ENCODE data around the gene BGLAP. TPM values are rescaled to one million over a fixed set of nuclear protein-coding genes. Genes with fewer than 3 reads are reported as not detected.

BGLAP gene
- polyA plus RNA-seq, 1 of the 3 experiments (the other 2 are of a cell fraction), result 1.1 TPM

DNA sequence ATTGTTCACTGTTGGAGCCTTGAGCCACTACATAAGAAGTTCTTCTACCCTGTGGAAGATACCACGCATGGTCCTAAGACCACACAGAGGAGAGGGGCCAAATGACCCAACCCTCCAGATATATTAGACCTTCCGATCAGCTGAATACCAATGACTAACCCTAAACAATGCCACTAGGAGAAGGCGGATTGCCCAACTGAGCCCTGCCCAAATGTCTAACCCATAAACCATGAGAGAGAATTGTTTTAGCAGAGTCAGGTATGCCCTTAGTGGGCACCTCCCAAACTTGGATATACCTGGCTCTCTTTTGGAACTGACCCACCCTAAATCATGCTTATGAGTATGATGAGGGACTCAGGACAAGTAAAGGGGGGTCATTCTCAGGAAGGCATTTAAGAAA lies 28.3 kb downstream of the BGLAP start:
- H3K9me2 ChIP-seq, result no peaks in the 10 kb centered on the region
- H3K9ac ChIP-seq, result no peak overlapping the region
- 100% methylated on average over 2 of the region's 3 CpGs for WGBS (ENCODE audit: low lambda C conversion rate)
- ChIA-PET POLR2A (no interaction called here), CTCF (interaction anchor here (2.2 to 3.9 kb wide), 2 partner anchors 10 to 49 kb away, joined by 8 to 24 read pairs; no protein-coding TSS in a partner anchor)
- no peaks in the 10 kb centered on the region for H3K27me3 ChIP-seq (ENCODE audit: insufficient read depth)
- no peaks in the 10 kb centered on the region for H4K20me1 ChIP-seq (ENCODE audit: insufficient read depth)
- H3K4me1 ChIP-seq (ENCODE audit: control insufficient read depth in 1 of 2, insufficient read depth in 2 of 2, low read depth in 1 of 2, low read length in 1 of 2), result no peaks in the 10 kb centered on the region
- no peak overlapping the region for H3K27ac ChIP-seq (ENCODE audit: low read depth in 2 of 2, low read length in 1 of 2)
- no peak overlapping the region for H2AFZ ChIP-seq (ENCODE audit: low read depth)
- TF ChIP-seq POLR2AphosphoS5 (IDR thresholded peaks at IDR 0.05; ENCODE audit: low read depth, low read length), result no peak
- no peak for TF ChIP-seq TAF1 (IDR thresholded peaks at IDR 0.05; ENCODE audit: borderline replicate concordance, low read depth, low read length)
- TF ChIP-seq RCOR1 (IDR thresholded peaks at IDR 0.05; ENCODE audit: low read length), result no peak
- no peak for TF ChIP-seq CHD2 (IDR thresholded peaks at IDR 0.05; ENCODE audit: low read length, partially characterized antibody)
- TF ChIP-seq RFX5 (IDR thresholded peaks at IDR 0.05; ENCODE audit: low read length), result no peak
- TF ChIP-seq YY1 (IDR thresholded peaks at IDR 0.05; ENCODE audit: low read depth), result no peak
- no peak for TF ChIP-seq GABPA (IDR thresholded peaks at IDR 0.05; ENCODE audit: low read depth)
- TF ChIP-seq, protein P1, sequence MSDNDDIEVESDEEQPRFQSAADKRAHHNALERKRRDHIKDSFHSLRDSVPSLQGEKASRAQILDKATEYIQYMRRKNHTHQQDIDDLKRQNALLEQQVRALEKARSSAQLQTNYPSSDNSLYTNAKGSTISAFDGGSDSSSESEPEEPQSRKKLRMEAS (IDR thresholded peaks at IDR 0.05; ENCODE audit: low read depth), result no peak
- TF ChIP-seq TCF12 (IDR thresholded peaks at IDR 0.05), result no peak
- TF ChIP-seq FOXJ3 (CRISPR knock-in tag; IDR thresholded peaks at IDR 0.05), result no peak
- TF ChIP-seq, protein P2, sequence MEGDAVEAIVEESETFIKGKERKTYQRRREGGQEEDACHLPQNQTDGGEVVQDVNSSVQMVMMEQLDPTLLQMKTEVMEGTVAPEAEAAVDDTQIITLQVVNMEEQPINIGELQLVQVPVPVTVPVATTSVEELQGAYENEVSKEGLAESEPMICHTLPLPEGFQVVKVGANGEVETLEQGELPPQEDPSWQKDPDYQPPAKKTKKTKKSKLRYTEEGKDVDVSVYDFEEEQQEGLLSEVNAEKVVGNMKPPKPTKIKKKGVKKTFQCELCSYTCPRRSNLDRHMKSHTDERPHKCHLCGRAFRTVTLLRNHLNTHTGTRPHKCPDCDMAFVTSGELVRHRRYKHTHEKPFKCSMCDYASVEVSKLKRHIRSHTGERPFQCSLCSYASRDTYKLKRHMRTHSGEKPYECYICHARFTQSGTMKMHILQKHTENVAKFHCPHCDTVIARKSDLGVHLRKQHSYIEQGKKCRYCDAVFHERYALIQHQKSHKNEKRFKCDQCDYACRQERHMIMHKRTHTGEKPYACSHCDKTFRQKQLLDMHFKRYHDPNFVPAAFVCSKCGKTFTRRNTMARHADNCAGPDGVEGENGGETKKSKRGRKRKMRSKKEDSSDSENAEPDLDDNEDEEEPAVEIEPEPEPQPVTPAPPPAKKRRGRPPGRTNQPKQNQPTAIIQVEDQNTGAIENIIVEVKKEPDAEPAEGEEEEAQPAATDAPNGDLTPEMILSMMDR (IDR thresholded peaks at IDR 0.05), result no peak
- no peak for TF ChIP-seq JUND (IDR thresholded peaks at IDR 0.05)
- no peak for TF ChIP-seq RAD21 (IDR thresholded peaks at IDR 0.05; ENCODE audit: low read length)
- H3K9me3 ChIP-seq, result no peaks in the 10 kb centered on the region
- DNase-seq, result no peak
- H3K36me3 ChIP-seq (replicated peaks in 1 of 2; ENCODE audit: control insufficient read depth in 1 of 2, insufficient read depth in 2 of 2, low read length in 1 of 2), result peaks cover 69 to 81% of the 10 kb centered on the region in 2 experiments
- H3K4me2 ChIP-seq, result no peak overlapping the region
- peaks cover 19% of the 10 kb centered on the region for H3F3A ChIP-seq (replicated peaks; ENCODE audit: insufficient read depth)
- no peak overlapping the region for H3K4me3 ChIP-seq (ENCODE audit: low read depth in 2 of 2, low read length in 1 of 2)
- H3K79me2 ChIP-seq (ENCODE audit: insufficient read depth), result no peaks in the 10 kb centered on the region

DNA sequence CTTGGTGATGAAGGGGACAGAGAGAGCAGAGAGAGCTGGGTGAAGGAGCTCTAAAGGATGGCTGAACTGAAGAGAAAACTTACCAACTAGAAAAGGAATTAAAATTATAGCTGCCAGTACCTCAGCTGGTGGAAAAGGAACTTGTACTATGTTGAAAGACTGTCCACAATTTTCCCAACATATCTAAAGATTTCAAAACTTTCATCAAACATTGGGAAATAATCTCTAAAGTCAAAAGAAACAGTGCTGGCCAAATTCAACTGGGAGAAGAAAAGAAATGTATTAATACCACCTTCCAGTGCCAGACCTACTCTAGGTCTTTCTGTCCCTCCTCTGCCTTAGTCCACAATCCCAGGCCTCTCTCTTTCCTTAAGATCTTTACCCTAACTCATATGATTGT lies 34.5 kb downstream of the BGLAP start:
- H3K79me2 ChIP-seq (ENCODE audit: insufficient read depth), result peaks cover 44% of the 10 kb centered on the region
- H3K36me3 ChIP-seq (replicated peaks in 1 of 2; ENCODE audit: control insufficient read depth in 1 of 2, insufficient read depth in 2 of 2, low read length in 1 of 2), result peaks cover 60 to 71% of the 10 kb centered on the region in 2 experiments
- TF ChIP-seq, protein P3, sequence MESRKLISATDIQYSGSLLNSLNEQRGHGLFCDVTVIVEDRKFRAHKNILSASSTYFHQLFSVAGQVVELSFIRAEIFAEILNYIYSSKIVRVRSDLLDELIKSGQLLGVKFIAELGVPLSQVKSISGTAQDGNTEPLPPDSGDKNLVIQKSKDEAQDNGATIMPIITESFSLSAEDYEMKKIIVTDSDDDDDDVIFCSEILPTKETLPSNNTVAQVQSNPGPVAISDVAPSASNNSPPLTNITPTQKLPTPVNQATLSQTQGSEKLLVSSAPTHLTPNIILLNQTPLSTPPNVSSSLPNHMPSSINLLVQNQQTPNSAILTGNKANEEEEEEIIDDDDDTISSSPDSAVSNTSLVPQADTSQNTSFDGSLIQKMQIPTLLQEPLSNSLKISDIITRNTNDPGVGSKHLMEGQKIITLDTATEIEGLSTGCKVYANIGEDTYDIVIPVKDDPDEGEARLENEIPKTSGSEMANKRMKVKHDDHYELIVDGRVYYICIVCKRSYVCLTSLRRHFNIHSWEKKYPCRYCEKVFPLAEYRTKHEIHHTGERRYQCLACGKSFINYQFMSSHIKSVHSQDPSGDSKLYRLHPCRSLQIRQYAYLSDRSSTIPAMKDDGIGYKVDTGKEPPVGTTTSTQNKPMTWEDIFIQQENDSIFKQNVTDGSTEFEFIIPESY (IDR thresholded peaks at IDR 0.05; ENCODE audit: borderline replicate concordance, low read depth), result no peak
- TF ChIP-seq, protein P4, sequence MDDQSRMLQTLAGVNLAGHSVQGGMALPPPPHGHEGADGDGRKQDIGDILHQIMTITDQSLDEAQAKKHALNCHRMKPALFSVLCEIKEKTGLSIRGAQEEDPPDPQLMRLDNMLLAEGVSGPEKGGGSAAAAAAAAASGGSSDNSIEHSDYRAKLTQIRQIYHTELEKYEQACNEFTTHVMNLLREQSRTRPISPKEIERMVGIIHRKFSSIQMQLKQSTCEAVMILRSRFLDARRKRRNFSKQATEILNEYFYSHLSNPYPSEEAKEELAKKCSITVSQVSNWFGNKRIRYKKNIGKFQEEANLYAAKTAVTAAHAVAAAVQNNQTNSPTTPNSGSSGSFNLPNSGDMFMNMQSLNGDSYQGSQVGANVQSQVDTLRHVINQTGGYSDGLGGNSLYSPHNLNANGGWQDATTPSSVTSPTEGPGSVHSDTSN (IDR thresholded peaks at IDR 0.05), result no peak
- TF ChIP-seq, protein P5, sequence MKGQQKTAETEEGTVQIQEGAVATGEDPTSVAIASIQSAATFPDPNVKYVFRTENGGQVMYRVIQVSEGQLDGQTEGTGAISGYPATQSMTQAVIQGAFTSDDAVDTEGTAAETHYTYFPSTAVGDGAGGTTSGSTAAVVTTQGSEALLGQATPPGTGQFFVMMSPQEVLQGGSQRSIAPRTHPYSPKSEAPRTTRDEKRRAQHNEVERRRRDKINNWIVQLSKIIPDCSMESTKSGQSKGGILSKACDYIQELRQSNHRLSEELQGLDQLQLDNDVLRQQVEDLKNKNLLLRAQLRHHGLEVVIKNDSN (IDR thresholded peaks at IDR 0.05; ENCODE audit: borderline replicate concordance, low read depth), result no peak
- no peak for TF ChIP-seq RXRA (IDR thresholded peaks at IDR 0.05; ENCODE audit: borderline replicate concordance, low read depth)
- TF ChIP-seq RFX5 (IDR thresholded peaks at IDR 0.05; ENCODE audit: low read length), result no peak
- no peak for TF ChIP-seq GABPA (IDR thresholded peaks at IDR 0.05; ENCODE audit: low read depth)
- peaks cover 27% of the 10 kb centered on the region for H4K20me1 ChIP-seq (ENCODE audit: insufficient read depth)
- H3K9me3 ChIP-seq, result no peaks in the 10 kb centered on the region
- H3K4me2 ChIP-seq, result no peak overlapping the region
- H3K9me2 ChIP-seq, result no peaks in the 10 kb centered on the region
- DNase-seq, result no peak
- no peak overlapping the region for H2AFZ ChIP-seq (ENCODE audit: low read depth)
- H3K27me3 ChIP-seq (ENCODE audit: insufficient read depth), result no peaks in the 10 kb centered on the region
- no peak overlapping the region for H3K27ac ChIP-seq (ENCODE audit: low read depth in 2 of 2, low read length in 1 of 2)
- H3K9ac ChIP-seq, result no peak overlapping the region
- ChIA-PET CTCF (interaction anchor here (0.7 to 1.5 kb wide), 4 partner anchors 16 to 153 kb away, joined by 3 to 5 read pairs (median 3); no protein-coding TSS in a partner anchor), POLR2A (interaction anchor here (1.0 kb wide), 1 partner anchor 19 kb away, joined by 3 read pairs; no protein-coding TSS in a partner anchor)
- H3K4me3 ChIP-seq (ENCODE audit: low read depth in 2 of 2, low read length in 1 of 2), result no peak overlapping the region
- H3F3A ChIP-seq (replicated peaks; ENCODE audit: insufficient read depth), result peaks cover 13% of the 10 kb centered on the region
- H3K4me1 ChIP-seq (ENCODE audit: control insufficient read depth in 1 of 2, insufficient read depth in 2 of 2, low read depth in 1 of 2, low read length in 1 of 2), result peaks cover 6 to 8% of the 10 kb centered on the region in 2 experiments; a peak in 2 of 4 replicates
